Activated naive CD4-positive, alpha-beta T cell treated with anti-CD3 and anti-CD28 coated beads, Interleukin-2, amount 50 U/mL, for 72 hours (primary cell): ENCODE data around the gene GGTA1. TPM values are rescaled to one million over a fixed set of nuclear protein-coding genes. Genes with fewer than 3 reads are reported as not detected.

Source experiments
- ATAC-seq, 2 donors: fragments of 150-1000 bp; cut with Tn5 transposase; 2 replicates each; pipeline ENCODE4 v1.10.0; 2021; ENCODE audit warnings: mild to moderate bottlenecking in 2 of 2, moderate library complexity in 2 of 2
- DNase-seq, 2 donors: peaks; one replicate each; pipeline ENCODE4 v3.0.0; 2021 to 2022; ENCODE audit warnings: low spot score in 2 of 2
- H3K27ac Mint-ChIP-seq, 2 donors: one replicate each; pipeline ENCODE4 v1.8.0; 2022; ENCODE audit warnings: mild to moderate bottlenecking in 2 of 2, mixed read lengths in 2 of 2
- H3K36me3 Mint-ChIP-seq, 2 donors: one replicate each; pipeline ENCODE4 v1.8.0; 2022; ENCODE audit warnings: mixed read lengths in 2 of 2
- H3K9me3 Mint-ChIP-seq, 2 donors: one replicate each; pipeline ENCODE4 v1.8.0; 2022; ENCODE audit warnings: mixed read lengths in 2 of 2
- total RNA-seq, 2 donors: library from RNA; stranded (reverse); gene quantifications; one replicate each; pipeline ENCODE4 v1.2.3, GENCODE V29; 2022

GGTA1 gene
- total RNA-seq, 2 donors from 2014 or later = not detected

DNA sequence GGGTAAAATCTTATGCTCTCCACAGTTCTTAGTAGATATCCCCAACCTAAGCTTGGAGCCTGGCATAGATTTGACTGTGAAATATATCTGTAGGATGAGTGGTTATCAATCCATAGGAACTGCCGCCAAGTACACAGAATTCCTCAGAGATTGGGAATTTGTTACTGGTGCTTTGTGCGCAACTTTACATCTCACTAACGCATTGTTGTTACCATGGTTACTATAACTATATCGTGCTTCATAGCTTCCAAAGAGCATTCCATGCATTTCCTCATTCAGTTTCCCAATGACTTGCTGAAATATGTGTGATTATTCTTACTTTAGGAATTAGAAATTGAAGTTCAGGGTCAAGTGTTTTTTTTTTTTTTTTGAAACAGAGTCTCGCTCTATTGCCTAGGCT, 9.5 kb upstream of the GGTA1 start:
- H3K27ac Mint-ChIP-seq = no peak overlapping the region
- H3K9me3 Mint-ChIP-seq = no peaks in the 10 kb centered on the region
- DNase-seq (no peak), ATAC-seq (no peak)
- H3K36me3 Mint-ChIP-seq = no peaks in the 10 kb centered on the region

DNA sequence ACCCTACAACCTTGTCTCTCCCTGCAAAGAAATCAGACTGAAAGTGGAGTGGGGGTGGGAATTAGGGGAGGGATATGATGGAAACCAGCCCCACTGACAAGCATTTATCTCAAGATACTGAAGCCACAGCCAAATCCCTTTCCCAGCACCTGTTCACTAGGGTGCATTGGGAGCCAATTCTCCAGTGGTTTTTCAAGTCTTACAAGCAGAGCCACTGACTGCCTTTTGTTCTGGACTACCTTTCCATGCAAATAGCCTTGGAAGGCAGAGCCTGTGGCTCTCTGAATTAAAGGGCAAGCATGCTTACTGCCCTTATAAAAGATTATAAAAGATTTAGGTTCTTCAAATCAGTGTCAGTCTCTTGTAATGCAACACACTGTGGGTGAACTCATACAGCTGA, 8.8 kb upstream of the GGTA1 start:
- H3K9me3 Mint-ChIP-seq = no peaks in the 10 kb centered on the region
- ATAC-seq (no peak), DNase-seq (no peak)
- no peaks in the 10 kb centered on the region for H3K36me3 Mint-ChIP-seq
- no peak overlapping the region for H3K27ac Mint-ChIP-seq

DNA sequence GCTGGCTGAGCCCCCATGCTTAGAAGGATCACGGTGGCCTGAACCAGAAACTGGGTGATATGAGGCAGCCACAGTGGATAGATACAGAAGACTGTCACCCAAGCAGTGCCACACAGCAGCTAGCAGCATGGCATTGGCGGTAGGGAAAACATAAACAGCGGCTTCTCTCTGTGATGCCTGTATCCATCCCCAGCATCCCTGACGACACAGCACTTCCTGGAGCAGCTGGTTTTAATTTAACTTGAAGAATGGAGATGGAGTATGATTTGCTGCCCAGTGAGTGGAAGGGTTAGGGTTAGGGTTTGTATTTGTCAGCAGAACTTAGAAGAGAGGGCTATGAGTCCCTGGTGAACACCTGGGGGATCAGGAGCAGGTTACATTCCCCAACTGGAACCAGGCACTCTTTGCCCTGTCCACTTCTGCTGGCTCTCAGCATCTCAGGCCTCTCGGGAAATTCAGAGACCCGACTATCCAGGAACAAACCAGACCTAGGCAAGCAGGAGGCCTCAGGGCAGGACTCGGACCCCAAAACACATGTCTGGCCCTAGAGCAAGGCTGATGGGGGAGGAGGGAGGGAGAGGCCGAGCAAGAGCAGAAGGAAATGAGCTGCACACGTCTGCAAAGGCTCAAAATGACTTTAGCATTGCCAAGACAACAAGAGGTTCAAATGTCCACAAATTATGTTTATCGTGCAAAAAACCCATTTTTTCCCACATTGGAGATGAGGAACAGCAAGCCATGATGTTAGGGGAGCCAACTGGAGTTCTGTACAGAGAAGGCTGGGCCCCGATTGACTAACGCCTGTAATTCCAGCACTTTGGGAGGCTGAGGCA, 6.5 kb upstream of the GGTA1 start:
- DNase-seq (no peak), ATAC-seq (no peak)
- H3K9me3 Mint-ChIP-seq = no peaks in the 10 kb centered on the region
- H3K36me3 Mint-ChIP-seq = no peaks in the 10 kb centered on the region
- no peak overlapping the region for H3K27ac Mint-ChIP-seq

DNA sequence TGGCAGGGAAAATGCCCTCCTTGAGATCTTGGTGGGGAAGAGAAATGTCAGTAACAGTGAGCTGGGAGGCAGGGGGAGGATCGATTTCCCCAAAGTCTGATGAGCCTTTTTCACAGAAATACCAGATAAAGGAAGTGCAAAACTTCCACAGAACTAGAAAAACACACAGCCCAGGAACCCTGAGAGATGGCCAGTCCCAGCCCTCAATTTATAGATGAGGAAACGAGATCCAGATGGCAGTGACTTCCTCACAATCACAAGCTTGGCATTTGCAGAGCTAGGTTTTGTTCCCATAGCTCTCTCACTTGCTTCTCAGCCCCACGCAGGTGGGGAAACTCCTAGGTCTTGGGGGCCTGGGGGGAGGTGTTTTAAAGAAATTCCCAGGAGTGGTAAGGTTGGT, 3.8 kb upstream of the GGTA1 start:
- ATAC-seq = no peak
- Mint-ChIP-seq H3K36me3 (peaks cover 5 to 10% of the 10 kb centered on the region in 2 donors), H3K9me3 (no peaks in the 10 kb centered on the region), H3K27ac (no peak overlapping the region)
- no peak for DNase-seq

DNA sequence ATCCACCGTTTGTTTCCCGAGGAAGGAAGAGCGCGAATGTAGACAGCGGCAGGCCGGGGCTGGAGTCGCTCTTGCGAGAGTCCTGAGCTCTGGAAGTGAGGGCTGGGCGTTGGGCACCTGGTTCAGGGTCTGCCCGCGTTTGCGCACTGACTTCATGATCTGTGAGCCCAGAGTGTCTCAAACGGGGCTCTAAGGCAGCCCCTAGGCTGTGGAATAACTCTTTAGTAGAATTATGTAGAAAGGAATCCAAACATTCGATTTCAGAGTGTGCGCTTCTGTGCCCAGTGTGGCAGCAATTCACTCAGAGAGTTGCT, 478 bp upstream of the GGTA1 start:
- DNase-seq (no peak), ATAC-seq (no peak)
- Mint-ChIP-seq H3K36me3 (peaks cover 17 to 24% of the 10 kb centered on the region in 2 donors), H3K9me3 (peaks cover 9 to 12% of the 10 kb centered on the region in 2 donors), H3K27ac (no peak overlapping the region)

DNA sequence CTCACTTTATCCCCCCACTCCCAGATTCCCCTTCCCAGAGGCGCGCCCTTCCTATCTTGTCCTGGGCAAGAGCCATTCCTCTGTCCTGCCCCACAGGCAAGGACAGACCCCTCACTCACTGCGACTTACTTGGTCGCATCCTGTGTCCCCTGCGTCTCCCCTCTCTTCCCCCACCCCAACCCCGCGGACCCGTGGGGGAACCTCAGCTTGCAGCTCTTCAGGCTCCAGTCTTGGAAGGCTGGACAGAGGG, 542 bp downstream of the GGTA1 start:
- Mint-ChIP-seq H3K27ac (no peak overlapping the region), H3K36me3 (peaks cover 17 to 24% of the 10 kb centered on the region in 2 donors), H3K9me3 (peaks cover 9 to 12% of the 10 kb centered on the region in 2 donors)
- DNase-seq (peak in 1 of 2 donors; percentile 5), ATAC-seq (peak in 1 of 2 donors; percentile 6)

DNA sequence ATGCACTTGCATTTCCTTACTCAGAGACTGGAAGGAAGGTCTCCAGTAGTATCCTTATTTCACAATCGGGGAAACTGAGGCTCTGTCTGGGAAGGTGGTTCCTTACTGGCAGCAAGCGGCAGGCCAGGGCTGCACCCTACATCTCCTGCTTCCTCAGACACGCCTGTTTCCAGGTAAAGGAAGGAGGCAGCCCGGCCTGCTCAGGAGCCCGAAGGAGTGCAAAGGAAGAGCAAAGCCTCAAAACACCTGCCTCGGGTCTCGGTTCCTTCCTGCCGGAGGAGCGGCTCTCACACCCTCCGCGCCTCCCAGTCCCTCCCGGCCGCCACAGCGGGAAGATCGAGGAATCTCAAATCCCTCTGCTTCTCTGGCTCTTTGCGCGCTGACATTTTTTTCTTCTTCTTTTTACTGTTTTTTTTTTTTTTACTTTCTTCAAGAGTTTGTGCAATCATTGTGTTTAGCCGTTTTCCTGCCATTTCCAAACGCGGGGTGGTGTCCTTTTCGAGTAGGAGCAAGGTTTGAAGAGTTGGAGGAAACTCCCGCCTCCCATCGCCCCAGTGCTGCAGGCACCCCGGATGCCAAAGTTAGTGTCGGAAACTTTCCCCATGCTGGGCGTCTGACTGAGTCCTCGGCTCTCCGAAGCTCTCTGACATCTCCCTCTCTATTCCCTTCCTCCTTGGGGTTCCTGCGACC, 1.0 kb downstream of the GGTA1 start:
- Mint-ChIP-seq H3K9me3 (peaks cover 9 to 12% of the 10 kb centered on the region in 2 donors), H3K36me3 (peaks cover 17 to 24% of the 10 kb centered on the region in 2 donors), H3K27ac (no peak overlapping the region)
- ATAC-seq (peak in 1 of 2 donors; percentile 65), DNase-seq (peak in 1 of 2 donors; percentile 10)

DNA sequence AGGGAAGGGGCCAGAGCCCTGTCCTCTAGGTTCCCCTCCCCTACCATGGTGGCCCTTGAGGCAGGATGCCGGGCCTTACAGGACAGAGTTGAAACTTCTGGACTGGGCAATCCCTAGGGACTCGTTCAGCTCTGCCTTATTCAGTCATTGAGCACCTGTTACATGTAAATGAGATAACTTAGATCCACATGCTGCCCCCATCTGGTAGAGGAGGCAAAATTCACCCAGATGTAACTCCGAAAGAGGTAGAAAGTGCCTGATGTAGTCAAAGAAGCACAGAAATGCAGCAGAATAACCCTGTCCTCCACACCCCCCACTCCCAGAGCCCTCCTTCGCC, 1.5 kb downstream of the GGTA1 start:
- H3K36me3 Mint-ChIP-seq = peaks cover 17 to 24% of the 10 kb centered on the region in 2 donors
- ATAC-seq = peak; percentile 59 to 83
- DNase-seq = peak in 1 of 2 donors; percentile 62
- no peak overlapping the region for H3K27ac Mint-ChIP-seq
- peaks cover 9 to 12% of the 10 kb centered on the region in 2 donors for H3K9me3 Mint-ChIP-seq

DNA sequence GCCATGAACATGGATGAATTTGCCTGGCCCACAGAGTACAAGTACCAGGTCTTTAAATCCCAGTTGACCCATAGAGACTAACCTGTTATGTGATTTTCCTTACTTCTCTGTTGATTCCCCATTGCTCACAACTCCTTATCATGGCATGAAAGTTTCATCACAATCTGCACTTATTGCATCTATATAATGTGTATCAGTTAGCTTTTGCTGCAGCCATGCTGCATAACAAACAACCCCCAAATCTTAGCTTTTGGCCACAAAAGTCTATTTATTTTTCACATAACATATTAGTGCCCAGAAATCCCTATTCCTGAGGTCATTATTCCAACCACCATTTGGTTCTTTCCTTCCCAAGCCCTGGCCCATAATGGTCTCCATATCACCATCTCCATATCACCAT, 3.7 kb downstream of the GGTA1 start:
- Mint-ChIP-seq H3K36me3 (peaks cover 17 to 24% of the 10 kb centered on the region in 2 donors), H3K9me3 (peaks cover 9 to 12% of the 10 kb centered on the region in 2 donors), H3K27ac (no peak overlapping the region)
- DNase-seq (no peak), ATAC-seq (no peak)

DNA sequence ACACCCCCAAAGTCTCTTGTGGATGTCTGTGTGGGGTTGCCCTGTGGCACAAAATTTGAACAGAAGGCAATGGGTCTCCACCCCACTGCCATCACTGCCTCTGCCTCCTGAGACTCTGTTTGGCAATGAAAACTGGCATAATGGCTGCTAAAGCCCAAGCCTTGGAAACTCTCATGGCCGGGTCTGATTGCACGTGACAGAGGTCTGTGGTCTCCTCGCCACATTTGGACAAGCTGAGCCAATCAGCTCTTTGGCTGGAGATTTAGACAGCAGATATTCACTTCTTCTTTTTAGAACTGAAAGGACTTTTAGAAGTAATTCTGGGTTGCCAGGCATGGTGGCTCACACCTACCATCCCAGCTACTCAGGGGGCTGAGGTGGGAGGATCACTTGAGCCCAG, 5.5 kb downstream of the GGTA1 start:
- Mint-ChIP-seq H3K36me3 (peaks cover 17% of the 10 kb centered on the region in 2 donors), H3K27ac (no peak overlapping the region), H3K9me3 (peaks cover 9 to 12% of the 10 kb centered on the region in 2 donors)
- DNase-seq = no peak
- ATAC-seq = no peak

DNA sequence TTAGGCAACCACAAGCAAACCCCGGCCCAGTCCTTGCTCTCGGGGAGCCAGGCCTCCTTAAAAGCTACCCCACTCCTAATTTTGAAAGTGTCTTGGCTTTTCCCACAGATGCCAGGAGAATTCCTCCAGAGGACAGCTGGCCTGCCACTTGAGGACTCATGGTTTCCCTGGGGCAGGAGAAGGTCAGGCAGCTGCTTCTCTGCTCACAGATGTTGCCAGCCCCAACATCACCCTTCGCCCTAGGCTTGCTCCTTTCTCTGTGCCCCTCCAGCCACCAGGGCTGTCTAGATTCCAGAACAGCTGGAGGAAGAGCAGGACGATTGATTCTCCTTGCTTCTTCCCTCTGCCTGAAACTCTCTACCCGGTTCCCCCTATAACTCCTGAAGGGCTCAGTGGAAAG, 8.5 kb downstream of the GGTA1 start:
- Mint-ChIP-seq H3K9me3 (peaks cover 8 to 9% of the 10 kb centered on the region in 2 donors), H3K27ac (peak overlapping the region in 1 of 2 donors; percentile 79), H3K36me3 (peaks cover 8 to 9% of the 10 kb centered on the region in 2 donors)
- ATAC-seq (no peak), DNase-seq (no peak)

DNA sequence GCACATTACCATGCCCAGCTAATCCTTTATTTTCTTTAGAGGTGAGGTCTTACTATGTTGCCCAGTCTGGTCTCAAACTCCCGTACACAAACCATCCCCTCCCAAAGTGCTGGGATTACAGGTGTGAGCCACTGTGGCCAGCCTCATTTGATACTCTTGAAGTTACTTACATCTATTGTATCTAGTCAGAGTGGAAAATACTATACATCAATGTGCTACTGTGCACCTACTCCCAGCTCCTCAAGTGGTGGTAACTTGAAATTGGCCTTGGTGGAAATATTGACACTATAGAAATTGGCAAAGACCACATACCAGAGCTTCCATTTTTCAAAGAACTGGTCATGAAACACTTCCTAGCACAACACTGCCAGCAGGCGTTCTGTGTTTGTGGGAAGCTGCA, 10.3 kb downstream of the GGTA1 start:
- Mint-ChIP-seq H3K27ac (no peak overlapping the region), H3K9me3 (no peaks in the 10 kb centered on the region), H3K36me3 (no peaks in the 10 kb centered on the region)
- ATAC-seq (peak in 1 of 2 donors; percentile 75), DNase-seq (no peak)

DNA sequence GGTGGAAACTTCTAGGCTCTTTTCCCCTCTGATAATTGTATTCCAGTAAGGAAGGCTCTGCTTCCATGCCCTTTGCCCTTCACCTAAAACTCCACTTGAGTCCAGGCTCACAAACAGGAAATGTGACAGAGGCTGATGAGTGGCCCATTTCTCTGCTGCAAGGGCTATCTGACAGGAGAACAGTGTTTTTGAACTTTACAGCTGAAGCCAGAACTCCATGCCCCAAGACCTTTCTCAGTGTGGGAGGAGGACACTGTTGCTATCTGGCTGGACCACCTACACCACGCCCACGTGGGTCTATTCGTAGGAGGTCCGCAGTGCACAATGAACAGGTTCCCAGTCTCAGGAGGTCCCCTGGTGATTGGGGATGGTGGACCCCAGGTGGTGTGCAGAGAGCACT, 13.6 kb downstream of the GGTA1 start:
- Mint-ChIP-seq H3K36me3 (no peaks in the 10 kb centered on the region), H3K27ac (no peak overlapping the region), H3K9me3 (no peaks in the 10 kb centered on the region)
- ATAC-seq = no peak
- no peak for DNase-seq

DNA sequence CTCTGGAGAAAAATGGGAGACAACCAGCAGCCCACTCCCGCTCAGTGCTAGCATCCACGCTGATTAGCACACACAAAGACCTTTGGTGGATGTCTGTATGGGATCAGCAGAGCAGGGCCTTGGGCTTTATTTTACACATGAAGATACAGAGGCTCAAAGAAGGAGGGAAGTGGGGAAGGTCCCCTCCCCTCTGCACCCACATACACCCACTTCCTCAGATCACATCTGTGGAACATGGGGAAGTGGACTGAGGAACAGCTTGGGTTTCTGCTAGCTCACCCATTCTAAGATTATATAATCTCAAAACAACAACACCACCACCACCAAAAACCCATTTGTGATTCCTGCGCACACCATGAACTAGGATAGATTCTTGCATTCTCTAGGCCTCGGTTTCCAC, 14.0 kb downstream of the GGTA1 start:
- H3K9me3 Mint-ChIP-seq = no peaks in the 10 kb centered on the region
- ATAC-seq = no peak
- H3K27ac Mint-ChIP-seq = no peak overlapping the region
- DNase-seq = no peak
- no peaks in the 10 kb centered on the region for H3K36me3 Mint-ChIP-seq

DNA sequence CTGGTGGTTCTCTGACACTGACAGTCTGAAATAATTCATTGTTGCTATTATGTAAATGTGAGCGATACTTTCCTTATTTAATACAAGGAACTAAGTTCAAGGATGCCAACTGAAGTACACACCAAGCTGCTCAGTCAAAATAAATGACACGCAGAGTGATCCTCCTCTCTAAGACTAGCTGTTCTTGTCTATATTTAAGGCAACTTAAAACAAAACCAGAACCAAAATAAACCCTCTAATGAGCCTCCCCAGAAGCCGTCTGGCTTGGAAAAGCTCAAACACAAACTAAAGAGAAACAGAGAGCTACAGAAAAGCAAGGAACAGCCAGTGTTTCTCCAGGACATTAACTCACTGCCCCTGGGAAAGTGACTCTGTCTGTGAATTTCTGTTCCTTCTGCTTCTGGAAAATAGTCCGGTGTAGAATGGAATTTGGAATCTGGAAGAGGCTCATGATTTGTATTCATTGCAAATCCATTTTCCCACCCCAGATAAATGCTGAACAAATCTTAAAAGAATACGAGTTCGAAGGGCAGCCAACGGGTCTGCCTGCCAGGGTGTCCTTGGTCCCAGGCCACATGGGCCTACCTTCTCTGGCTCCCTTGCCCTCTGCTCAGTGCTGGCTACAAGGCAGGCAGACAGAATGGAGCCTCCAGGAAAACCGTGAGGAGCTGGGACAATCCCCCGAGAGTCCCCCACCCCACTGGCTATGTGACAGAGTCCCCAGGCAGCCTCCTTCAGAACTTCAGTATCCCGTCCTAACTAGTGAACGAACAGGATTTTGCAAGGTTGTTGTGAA, 14.8 kb downstream of the GGTA1 start:
- no peaks in the 10 kb centered on the region for H3K36me3 Mint-ChIP-seq
- no peak for ATAC-seq
- no peaks in the 10 kb centered on the region for H3K9me3 Mint-ChIP-seq
- H3K27ac Mint-ChIP-seq = no peak overlapping the region
- DNase-seq = no peak

DNA sequence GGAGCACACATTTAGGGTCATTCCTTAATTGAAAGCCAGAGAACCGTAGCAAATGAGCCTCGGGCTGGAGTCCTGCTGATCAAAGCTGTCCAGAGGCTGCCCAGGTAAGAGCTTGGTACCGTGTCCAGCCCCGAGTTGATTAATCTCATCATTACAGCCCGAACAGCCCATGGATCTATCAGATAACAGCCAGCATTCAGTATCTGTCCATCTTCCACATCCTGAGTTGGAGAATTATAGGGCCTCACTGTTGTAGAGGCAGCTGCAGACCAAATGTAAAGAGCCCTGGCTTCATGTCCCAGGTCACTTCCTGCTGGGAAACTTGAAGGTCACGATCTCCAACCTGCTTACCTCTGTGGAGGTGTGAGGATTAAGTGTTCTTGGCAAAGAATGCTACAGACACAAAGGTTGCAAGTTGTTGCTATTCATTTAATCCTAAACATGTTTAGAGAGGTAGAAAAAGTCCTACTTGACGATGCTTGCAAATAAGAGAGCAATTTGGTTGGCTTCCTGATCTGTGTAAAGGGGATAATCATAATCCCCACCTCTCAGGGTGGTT, 16.1 kb downstream of the GGTA1 start:
- H3K27ac Mint-ChIP-seq = no peak overlapping the region
- DNase-seq = no peak
- H3K36me3 Mint-ChIP-seq = no peaks in the 10 kb centered on the region
- no peaks in the 10 kb centered on the region for H3K9me3 Mint-ChIP-seq
- no peak for ATAC-seq

DNA sequence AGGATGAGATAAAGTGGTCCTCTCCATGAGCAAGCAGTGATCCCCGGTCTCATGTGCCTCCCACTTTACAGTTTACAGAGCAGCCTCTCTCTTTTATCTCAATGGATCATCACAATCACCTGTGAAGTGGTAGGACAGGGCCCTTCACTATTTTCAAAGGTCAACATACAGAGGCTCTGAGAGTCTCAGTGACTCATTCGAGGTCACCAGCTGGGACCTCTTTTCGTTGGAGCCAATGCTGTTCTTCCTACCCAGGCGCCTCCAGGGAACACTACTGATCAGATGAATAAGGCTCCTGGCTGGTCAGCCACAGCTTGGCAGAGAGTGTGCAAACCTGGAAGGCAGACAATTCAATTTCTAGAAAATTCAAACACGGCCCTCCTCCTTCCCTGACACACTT, 16.6 kb downstream of the GGTA1 start:
- no peaks in the 10 kb centered on the region for H3K36me3 Mint-ChIP-seq
- ATAC-seq = peak in 1 of 2 donors; percentile 20
- no peak overlapping the region for H3K27ac Mint-ChIP-seq
- no peaks in the 10 kb centered on the region for H3K9me3 Mint-ChIP-seq
- no peak for DNase-seq
